Measurements from ENCODE around the gene CA9.

The CA9 gene

DNA sequence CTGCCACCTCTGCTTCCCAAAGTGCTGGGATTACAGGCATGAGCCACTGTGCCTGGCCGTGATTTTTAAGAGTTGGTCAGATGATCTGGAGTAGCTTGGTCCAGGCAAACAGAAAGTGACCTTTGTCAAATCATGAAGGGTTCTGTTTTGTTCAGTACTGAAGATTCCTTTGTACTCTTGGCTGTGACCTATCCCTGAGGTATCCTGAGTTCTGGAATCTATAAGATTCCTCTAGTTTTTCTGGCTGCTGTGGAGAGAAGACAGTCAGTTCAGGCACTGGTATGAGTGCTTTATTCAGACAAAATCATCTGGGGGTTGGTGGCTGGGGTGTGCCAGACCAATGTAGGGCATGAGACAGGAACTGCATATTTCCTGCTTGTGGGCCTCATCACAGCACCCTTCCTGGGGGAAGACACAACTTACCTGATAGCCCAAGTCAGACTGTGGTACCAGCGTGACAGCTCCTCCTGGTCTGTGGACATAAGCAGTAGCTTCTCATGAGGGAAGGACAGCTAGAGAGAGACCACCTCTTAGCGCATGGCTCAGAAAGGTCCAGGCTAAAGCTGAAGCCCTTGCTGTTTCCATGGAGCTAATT is 11.9 kb upstream of the CA9 start:
- DNase-seq (ENCODE audit: low read depth in 1 of 2, low spot score in 1 of 2): no peak
- no peak overlapping the region for H3K4me3 ChIP-seq (replicated peaks; ENCODE audit: insufficient read depth, low read length)
- H3K27me3 ChIP-seq (ENCODE audit: insufficient read depth, poor library complexity, severe bottlenecking): no peaks in the 10 kb centered on the region
- no peak overlapping the region for H3K27ac ChIP-seq (replicated peaks)
- no peak for TF ChIP-seq GABPA (IDR thresholded peaks at IDR 0.05; ENCODE audit: low read depth)
- TF ChIP-seq, protein P1, sequence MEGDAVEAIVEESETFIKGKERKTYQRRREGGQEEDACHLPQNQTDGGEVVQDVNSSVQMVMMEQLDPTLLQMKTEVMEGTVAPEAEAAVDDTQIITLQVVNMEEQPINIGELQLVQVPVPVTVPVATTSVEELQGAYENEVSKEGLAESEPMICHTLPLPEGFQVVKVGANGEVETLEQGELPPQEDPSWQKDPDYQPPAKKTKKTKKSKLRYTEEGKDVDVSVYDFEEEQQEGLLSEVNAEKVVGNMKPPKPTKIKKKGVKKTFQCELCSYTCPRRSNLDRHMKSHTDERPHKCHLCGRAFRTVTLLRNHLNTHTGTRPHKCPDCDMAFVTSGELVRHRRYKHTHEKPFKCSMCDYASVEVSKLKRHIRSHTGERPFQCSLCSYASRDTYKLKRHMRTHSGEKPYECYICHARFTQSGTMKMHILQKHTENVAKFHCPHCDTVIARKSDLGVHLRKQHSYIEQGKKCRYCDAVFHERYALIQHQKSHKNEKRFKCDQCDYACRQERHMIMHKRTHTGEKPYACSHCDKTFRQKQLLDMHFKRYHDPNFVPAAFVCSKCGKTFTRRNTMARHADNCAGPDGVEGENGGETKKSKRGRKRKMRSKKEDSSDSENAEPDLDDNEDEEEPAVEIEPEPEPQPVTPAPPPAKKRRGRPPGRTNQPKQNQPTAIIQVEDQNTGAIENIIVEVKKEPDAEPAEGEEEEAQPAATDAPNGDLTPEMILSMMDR (IDR thresholded peaks at IDR 0.05; ENCODE audit: insufficient read depth, low read length): no peak
- TF ChIP-seq POLR2AphosphoS5 (IDR thresholded peaks at IDR 0.05; ENCODE audit: low read depth): no peak
- TF ChIP-seq, protein P2, sequence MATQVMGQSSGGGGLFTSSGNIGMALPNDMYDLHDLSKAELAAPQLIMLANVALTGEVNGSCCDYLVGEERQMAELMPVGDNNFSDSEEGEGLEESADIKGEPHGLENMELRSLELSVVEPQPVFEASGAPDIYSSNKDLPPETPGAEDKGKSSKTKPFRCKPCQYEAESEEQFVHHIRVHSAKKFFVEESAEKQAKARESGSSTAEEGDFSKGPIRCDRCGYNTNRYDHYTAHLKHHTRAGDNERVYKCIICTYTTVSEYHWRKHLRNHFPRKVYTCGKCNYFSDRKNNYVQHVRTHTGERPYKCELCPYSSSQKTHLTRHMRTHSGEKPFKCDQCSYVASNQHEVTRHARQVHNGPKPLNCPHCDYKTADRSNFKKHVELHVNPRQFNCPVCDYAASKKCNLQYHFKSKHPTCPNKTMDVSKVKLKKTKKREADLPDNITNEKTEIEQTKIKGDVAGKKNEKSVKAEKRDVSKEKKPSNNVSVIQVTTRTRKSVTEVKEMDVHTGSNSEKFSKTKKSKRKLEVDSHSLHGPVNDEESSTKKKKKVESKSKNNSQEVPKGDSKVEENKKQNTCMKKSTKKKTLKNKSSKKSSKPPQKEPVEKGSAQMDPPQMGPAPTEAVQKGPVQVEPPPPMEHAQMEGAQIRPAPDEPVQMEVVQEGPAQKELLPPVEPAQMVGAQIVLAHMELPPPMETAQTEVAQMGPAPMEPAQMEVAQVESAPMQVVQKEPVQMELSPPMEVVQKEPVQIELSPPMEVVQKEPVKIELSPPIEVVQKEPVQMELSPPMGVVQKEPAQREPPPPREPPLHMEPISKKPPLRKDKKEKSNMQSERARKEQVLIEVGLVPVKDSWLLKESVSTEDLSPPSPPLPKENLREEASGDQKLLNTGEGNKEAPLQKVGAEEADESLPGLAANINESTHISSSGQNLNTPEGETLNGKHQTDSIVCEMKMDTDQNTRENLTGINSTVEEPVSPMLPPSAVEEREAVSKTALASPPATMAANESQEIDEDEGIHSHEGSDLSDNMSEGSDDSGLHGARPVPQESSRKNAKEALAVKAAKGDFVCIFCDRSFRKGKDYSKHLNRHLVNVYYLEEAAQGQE (IDR thresholded peaks at IDR 0.05; ENCODE audit: insufficient replicate concordance, low read depth): no peak
- TF ChIP-seq SPI1 (IDR thresholded peaks at IDR 0.05; ENCODE audit: borderline replicate concordance, low read depth): no peak

- H3K27ac ChIP-seq (replicated peaks): no peak overlapping the region
Observed at GRCh38 chr9:35662437-35662836, 11.3 kb upstream of the CA9 start.

DNA sequence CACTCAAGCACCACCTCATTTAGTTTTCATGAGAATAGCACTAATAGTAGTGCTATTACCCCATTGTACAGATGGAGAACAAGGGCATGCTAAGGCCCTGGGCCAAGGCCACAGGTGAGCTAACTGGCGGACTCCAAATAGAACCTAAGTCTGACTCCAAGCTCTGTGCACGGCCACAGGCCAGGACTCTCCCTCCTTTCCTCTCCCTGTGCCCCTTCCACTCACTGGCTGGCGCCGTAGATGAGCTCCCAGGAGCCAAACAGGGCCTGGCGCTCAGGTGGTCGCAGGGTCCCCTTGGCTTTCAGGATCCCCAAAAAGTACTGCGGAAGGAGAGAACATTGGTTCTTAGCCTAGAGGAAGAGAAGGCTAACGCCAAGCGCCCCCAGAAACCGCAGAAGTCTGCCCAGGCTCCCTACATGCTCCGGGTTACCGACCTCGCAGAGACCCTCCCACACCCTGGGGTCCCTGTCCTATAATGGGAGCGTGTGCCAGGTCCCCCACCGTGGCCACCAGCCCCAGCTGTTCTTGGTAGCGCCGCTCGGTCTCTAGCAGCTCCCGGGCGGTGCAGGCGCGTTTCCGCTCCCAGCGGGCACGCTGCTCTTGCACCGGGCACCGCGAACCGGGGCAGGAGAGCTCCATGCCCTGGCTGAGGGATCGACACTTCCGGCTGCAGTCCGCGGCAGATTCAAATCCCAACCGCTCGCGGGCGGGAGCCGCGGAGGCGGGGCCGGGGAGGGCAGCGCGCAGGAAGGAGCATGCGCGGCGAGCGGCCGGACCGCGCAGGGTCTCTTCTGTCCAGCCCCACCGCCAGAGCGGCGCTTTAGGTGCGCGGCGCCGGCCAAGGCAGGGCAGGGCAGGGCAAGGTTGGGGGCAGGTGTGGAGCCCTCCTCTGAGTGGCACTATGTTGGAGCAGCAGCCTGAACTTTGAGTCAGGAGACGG is 8.9 kb upstream of the CA9 start, which contains the start of gene ARHGEF39:
ARHGEF39 (minus strand) TSS at position 665 of the 940 bp plus-strand sequence; CDS start at position 639, 26 bp downstream.
- DNase-seq (ENCODE audit: low read depth in 1 of 2, low spot score in 1 of 2): peak; percentile 81 to 83
- Histone ChIP-seq H3K27ac (replicated peaks) (peak within 1 kb of the TSS; percentile 74), H3K4me3 (replicated peaks; ENCODE audit: insufficient read depth, low read length) (peak within 1 kb of the TSS; percentile 64), H3K27me3 (ENCODE audit: insufficient read depth, poor library complexity, severe bottlenecking) (no peaks in the 10 kb centered on the region)
- peak; percentile 64 for TF ChIP-seq GABPA (IDR thresholded peaks at IDR 0.05; ENCODE audit: low read depth)
- TF ChIP-seq POLR2AphosphoS5 (IDR thresholded peaks at IDR 0.05; ENCODE audit: low read depth): peak; percentile 85
- no peak for TF ChIP-seq SPI1 (IDR thresholded peaks at IDR 0.05; ENCODE audit: borderline replicate concordance, low read depth)

More at GRCh38 chr9:35662437-35662836, 11.3 kb upstream of the CA9 start:
- no peak for DNase-seq (ENCODE audit: low read depth in 1 of 2, low spot score in 1 of 2)
- H3K27me3 ChIP-seq (ENCODE audit: insufficient read depth, poor library complexity, severe bottlenecking): no peaks in the 10 kb centered on the region
- H3K4me3 ChIP-seq (replicated peaks; ENCODE audit: insufficient read depth, low read length): no peak overlapping the region
- TF ChIP-seq GABPA (IDR thresholded peaks at IDR 0.05; ENCODE audit: low read depth) (no peak), SPI1 (IDR thresholded peaks at IDR 0.05; ENCODE audit: borderline replicate concordance, low read depth) (no peak), POLR2AphosphoS5 (IDR thresholded peaks at IDR 0.05; ENCODE audit: low read depth) (no peak)
- TF ChIP-seq, protein P2 (IDR thresholded peaks at IDR 0.05; ENCODE audit: insufficient replicate concordance, low read depth): no peak
- TF ChIP-seq, protein P1 (IDR thresholded peaks at IDR 0.05; ENCODE audit: insufficient read depth, low read length): no peak

- Histone ChIP-seq H3K27ac (replicated peaks) (peak overlapping the region; percentile 74), H3K27me3 (ENCODE audit: insufficient read depth, poor library complexity, severe bottlenecking) (no peaks in the 10 kb centered on the region), H3K4me3 (replicated peaks; ENCODE audit: insufficient read depth, low read length) (peak overlapping the region; percentile 64)
- TF ChIP-seq SPI1 (IDR thresholded peaks at IDR 0.05; ENCODE audit: borderline replicate concordance, low read depth): no peak
- no peak for TF ChIP-seq POLR2AphosphoS5 (IDR thresholded peaks at IDR 0.05; ENCODE audit: low read depth)
- TF ChIP-seq GABPA (IDR thresholded peaks at IDR 0.05; ENCODE audit: low read depth): no peak
- no peak for DNase-seq (ENCODE audit: low read depth in 1 of 2, low spot score in 1 of 2)
Observed at GRCh38 chr9:35665471-35665818, 8.3 kb upstream of the CA9 start.

Data from HL-60 (cell line).